ENCODE results near the gene LAMA3. TPM values are rescaled to one million over a fixed set of nuclear protein-coding genes. Genes with fewer than 3 reads are reported as not detected.

The LAMA3 gene
- polyA plus RNA-seq, 1 donor = 2.0 TPM

GRCh38 chr18:23668731-23669130 is 20.5 kb upstream of the LAMA3 start:
- DNase-seq = no peak

GRCh38 chr18:23669202-23669766 is 20.0 kb upstream of the LAMA3 start:
- no peak for DNase-seq

- DNase-seq = no peak
These were observed 19.3 kb upstream of the LAMA3 start for GRCh38 chr18:23669804-23670405.

GRCh38 chr18:23671564-23671963 is 17.7 kb upstream of the LAMA3 start:
- DNase-seq = no peak

GRCh38 chr18:23673725-23674124 is 15.5 kb upstream of the LAMA3 start:
- no peak for DNase-seq

- DNase-seq = no peak
These were observed 14.0 kb upstream of the LAMA3 start for GRCh38 chr18:23675236-23675635.

GRCh38 chr18:23675896-23676295 is 13.4 kb upstream of the LAMA3 start:
- DNase-seq = no peak

- no peak for DNase-seq
These were observed 7.2 kb upstream of the LAMA3 start for GRCh38 chr18:23682045-23682444.

GRCh38 chr18:23682472-23682871 is 6.8 kb upstream of the LAMA3 start:
- DNase-seq = no peak

- no peak for DNase-seq
These were observed 6.1 kb upstream of the LAMA3 start for GRCh38 chr18:23683155-23683554.

GRCh38 chr18:23683671-23684070 is 5.6 kb upstream of the LAMA3 start:
- DNase-seq = no peak

- no peak for DNase-seq
These were observed 4.6 kb upstream of the LAMA3 start for GRCh38 chr18:23684515-23685197.

GRCh38 chr18:23688528-23688927 is 725 bp upstream of the LAMA3 start:
- no peak for DNase-seq

- DNase-seq = no peak
These were observed 607 bp downstream of the LAMA3 start for GRCh38 chr18:23689616-23690504.

GRCh38 chr18:23690505-23691068 is 1.3 kb downstream of the LAMA3 start:
- DNase-seq = no peak

- no peak for DNase-seq
These were observed 4.6 kb downstream of the LAMA3 start for GRCh38 chr18:23693846-23694245.

- DNase-seq = no peak
These were observed 5.6 kb downstream of the LAMA3 start for GRCh38 chr18:23694637-23695430.

GRCh38 chr18:23701017-23701416 is 11.8 kb downstream of the LAMA3 start:
- no peak for DNase-seq

GRCh38 chr18:23701544-23702064 is 12.4 kb downstream of the LAMA3 start:
- no peak for DNase-seq

- no peak for DNase-seq
These were observed 13.4 kb downstream of the LAMA3 start for GRCh38 chr18:23702606-23703005.
